OCI-LY1 (cell line): Measurements from ENCODE around the gene CELF3.
A peak's percentile ranks its signal among the peaks of the same experiment; 100 is the strongest.

Experiments used
- H2AFZ ChIP-seq: fragments of 200-600 bp; sonication (generic), shearing (Covaris generic); 2 replicates; pipeline ENCODE4 v1.6.0; 2014; ENCODE audit warnings: antibody characterized with exemption, mild to moderate bottlenecking, low read length
- H3F3A ChIP-seq: fragments of 200-600 bp; sonication (generic), shearing (Covaris generic); 2 replicates; pipeline ENCODE4 v1.6.0; 2014; ENCODE audit warnings: mild to moderate bottlenecking, antibody characterized with exemption, low read length, moderate library complexity; ENCODE audit not compliant: insufficient read depth
- H3K27ac ChIP-seq: fragments of 200-600 bp; sonication (generic); 2 replicates; pipeline ENCODE4 v1.5.1; 2014; ENCODE audit warnings: low read length, mixed run types, mild to moderate bottlenecking, low read depth; ENCODE audit not compliant: poor library complexity, severe bottlenecking
- H3K27me3 ChIP-seq: fragments of 200-600 bp; sonication (generic); 2 replicates; pipeline ENCODE4 v1.6.0; 2014; ENCODE audit warnings: antibody characterized with exemption, mild to moderate bottlenecking, low read length, moderate library complexity; ENCODE audit not compliant: insufficient read depth
- H3K36me3 ChIP-seq: fragments of 200-600 bp; sonication (generic); 2 replicates; pipeline ENCODE4 v1.6.1; 2014; ENCODE audit warnings: mild to moderate bottlenecking, antibody characterized with exemption, low read length, moderate library complexity, mixed read lengths; ENCODE audit not compliant: insufficient read depth
- H3K4me1 ChIP-seq: fragments of 200-600 bp; sonication (generic); 2 replicates; pipeline ENCODE4 v1.5.1; 2014; ENCODE audit warnings: mild to moderate bottlenecking, low read length, moderate library complexity; ENCODE audit not compliant: insufficient read depth, severe bottlenecking
- H3K4me2 ChIP-seq: fragments of 200-600 bp; sonication (generic), shearing (Covaris generic); 2 replicates; pipeline ENCODE4 v1.6.1; 2014; ENCODE audit warnings: low read length
- H3K4me3 ChIP-seq: fragments of 200-600 bp; sonication (generic); 2 replicates; pipeline ENCODE4 v1.5.1; 2014; ENCODE audit warnings: low read length, low read depth, mild to moderate bottlenecking, mixed read lengths; ENCODE audit not compliant: poor library complexity, severe bottlenecking
- H3K79me2 ChIP-seq: fragments of 200-600 bp; shearing (Covaris generic); 2 replicates; pipeline ENCODE4 v1.6.1; 2016; ENCODE audit warnings: mixed run types, low read length, mixed read lengths; ENCODE audit not compliant: insufficient read depth
- H3K9ac ChIP-seq: fragments of 200-600 bp; sonication (generic), shearing (Covaris generic); 2 replicates; pipeline ENCODE4 v1.6.1; 2014; ENCODE audit warnings: mild to moderate bottlenecking, low read length, mixed read lengths
- H3K9me2 ChIP-seq: fragments of 200-600 bp; sonication (generic), shearing (Covaris generic); 2 replicates; pipeline ENCODE4 v1.6.1; 2014; ENCODE audit warnings: low read depth, mild to moderate bottlenecking, low read length, mixed read lengths
- H3K9me3 ChIP-seq: fragments of 200-600 bp; shearing (Covaris generic); 2 replicates; pipeline ENCODE4 v1.6.1; 2014; ENCODE audit warnings: low read length, mixed read lengths
- H4K20me1 ChIP-seq: fragments of 200-600 bp; sonication (generic), shearing (Covaris generic); 2 replicates; pipeline ENCODE4 v1.6.0; 2016; ENCODE audit warnings: mild to moderate bottlenecking, low read length; ENCODE audit not compliant: insufficient read depth
- EZH2 ChIP-seq: fragments of 200-600 bp; sonication (generic), shearing (Covaris generic); IDR thresholded peaks from 2 replicates; pipeline ENCODE4 v1.8.0; 2017; ENCODE audit warnings: borderline replicate concordance, mixed run types, mild to moderate bottlenecking, antibody characterized with exemption, low read length, moderate library complexity, mixed read lengths
- TF ChIP-seq, protein P1 (sequence below): fragments of 200-600 bp; sonication (generic), shearing (Covaris generic); IDR thresholded peaks from 2 replicates; pipeline ENCODE4 v1.5.1; 2017; ENCODE audit warnings: mild to moderate bottlenecking, antibody characterized with exemption, low read length, moderate library complexity, mixed read lengths

CELF3 gene

DNA sequence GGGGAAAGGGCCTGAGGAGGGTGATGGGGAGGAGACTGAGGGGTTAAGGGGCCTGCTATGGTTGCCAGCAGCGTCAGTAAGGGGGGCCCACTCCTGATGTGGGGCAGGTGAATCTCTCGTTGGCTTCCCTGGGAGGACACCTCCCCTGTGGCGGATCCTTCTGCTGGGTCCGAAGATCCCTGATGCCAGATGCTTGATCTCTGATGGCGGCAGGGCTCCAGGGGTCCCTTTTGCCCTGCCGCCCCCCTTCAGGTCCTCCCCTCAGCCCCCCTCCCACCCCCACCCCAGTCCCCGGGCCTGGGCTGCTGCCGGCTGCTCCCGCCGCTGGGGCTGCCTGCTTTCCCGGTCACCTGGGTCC, 219 bp downstream of the CELF3 start:
- no peak overlapping the region for H3K27ac ChIP-seq
- TF ChIP-seq, protein P1, sequence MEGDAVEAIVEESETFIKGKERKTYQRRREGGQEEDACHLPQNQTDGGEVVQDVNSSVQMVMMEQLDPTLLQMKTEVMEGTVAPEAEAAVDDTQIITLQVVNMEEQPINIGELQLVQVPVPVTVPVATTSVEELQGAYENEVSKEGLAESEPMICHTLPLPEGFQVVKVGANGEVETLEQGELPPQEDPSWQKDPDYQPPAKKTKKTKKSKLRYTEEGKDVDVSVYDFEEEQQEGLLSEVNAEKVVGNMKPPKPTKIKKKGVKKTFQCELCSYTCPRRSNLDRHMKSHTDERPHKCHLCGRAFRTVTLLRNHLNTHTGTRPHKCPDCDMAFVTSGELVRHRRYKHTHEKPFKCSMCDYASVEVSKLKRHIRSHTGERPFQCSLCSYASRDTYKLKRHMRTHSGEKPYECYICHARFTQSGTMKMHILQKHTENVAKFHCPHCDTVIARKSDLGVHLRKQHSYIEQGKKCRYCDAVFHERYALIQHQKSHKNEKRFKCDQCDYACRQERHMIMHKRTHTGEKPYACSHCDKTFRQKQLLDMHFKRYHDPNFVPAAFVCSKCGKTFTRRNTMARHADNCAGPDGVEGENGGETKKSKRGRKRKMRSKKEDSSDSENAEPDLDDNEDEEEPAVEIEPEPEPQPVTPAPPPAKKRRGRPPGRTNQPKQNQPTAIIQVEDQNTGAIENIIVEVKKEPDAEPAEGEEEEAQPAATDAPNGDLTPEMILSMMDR: no peak
- no peaks in the 10 kb centered on the region for H3K27me3 ChIP-seq
- H3K79me2 ChIP-seq: no peaks in the 10 kb centered on the region
- H3K9me3 ChIP-seq: no peaks in the 10 kb centered on the region
- no peak overlapping the region for H3K9ac ChIP-seq
- no peaks in the 10 kb centered on the region for H4K20me1 ChIP-seq
- H2AFZ ChIP-seq: no peak overlapping the region
- H3F3A ChIP-seq: no peaks in the 10 kb centered on the region
- no peak overlapping the region for H3K4me2 ChIP-seq
- no peaks in the 10 kb centered on the region for H3K36me3 ChIP-seq
- no peak overlapping the region for H3K4me3 ChIP-seq
- H3K4me1 ChIP-seq: peaks cover under 1% of the 10 kb centered on the region
- H3K9me2 ChIP-seq: no peaks in the 10 kb centered on the region

DNA sequence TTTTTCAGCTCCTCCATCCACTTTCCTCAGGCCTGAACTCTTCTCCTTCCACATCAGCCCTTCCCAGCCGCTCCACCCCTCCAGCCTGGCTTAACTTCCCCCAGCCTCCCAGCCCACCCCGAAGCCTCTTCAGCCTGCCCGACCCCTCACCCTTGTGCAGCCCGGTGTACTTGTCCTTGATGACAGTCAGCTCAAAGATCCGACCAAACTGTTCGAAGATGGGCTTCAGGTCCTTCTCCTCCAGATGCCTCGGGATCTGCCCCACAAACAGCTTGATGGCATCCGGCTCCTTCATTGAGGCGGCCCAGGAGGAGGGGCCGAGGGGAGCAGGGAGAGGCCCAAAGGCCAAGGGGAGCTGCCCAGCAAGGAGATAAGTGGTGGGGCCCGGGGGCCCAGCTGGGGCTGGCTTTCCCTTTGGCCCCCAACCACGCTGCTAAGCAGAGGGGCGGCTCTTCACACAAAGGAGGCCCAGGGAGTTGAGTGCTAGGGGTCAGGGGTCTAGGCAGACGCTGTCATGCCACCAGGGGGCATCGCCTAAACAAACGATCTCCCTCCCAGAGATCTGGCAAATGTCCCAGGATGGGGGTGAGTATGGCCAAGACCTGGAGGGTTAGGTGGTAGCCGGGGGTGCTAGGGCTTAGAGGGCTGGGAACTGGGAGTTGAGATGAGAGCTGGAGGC, 738 bp downstream of the CELF3 start:
- Histone ChIP-seq H3K27ac (no peak overlapping the region), H3K79me2 (no peaks in the 10 kb centered on the region), H3K36me3 (no peaks in the 10 kb centered on the region), H4K20me1 (no peaks in the 10 kb centered on the region), H2AFZ (no peak overlapping the region), H3K4me3 (no peak overlapping the region), H3K9ac (no peak overlapping the region), H3K9me2 (no peaks in the 10 kb centered on the region), H3F3A (no peaks in the 10 kb centered on the region), H3K27me3 (no peaks in the 10 kb centered on the region), H3K9me3 (no peaks in the 10 kb centered on the region), H3K4me2 (no peak overlapping the region), H3K4me1 (no peaks in the 10 kb centered on the region)
- TF ChIP-seq, protein P1: peak; percentile 42; the same call in 1 of the 2 replicates
- no peak for TF ChIP-seq EZH2

DNA sequence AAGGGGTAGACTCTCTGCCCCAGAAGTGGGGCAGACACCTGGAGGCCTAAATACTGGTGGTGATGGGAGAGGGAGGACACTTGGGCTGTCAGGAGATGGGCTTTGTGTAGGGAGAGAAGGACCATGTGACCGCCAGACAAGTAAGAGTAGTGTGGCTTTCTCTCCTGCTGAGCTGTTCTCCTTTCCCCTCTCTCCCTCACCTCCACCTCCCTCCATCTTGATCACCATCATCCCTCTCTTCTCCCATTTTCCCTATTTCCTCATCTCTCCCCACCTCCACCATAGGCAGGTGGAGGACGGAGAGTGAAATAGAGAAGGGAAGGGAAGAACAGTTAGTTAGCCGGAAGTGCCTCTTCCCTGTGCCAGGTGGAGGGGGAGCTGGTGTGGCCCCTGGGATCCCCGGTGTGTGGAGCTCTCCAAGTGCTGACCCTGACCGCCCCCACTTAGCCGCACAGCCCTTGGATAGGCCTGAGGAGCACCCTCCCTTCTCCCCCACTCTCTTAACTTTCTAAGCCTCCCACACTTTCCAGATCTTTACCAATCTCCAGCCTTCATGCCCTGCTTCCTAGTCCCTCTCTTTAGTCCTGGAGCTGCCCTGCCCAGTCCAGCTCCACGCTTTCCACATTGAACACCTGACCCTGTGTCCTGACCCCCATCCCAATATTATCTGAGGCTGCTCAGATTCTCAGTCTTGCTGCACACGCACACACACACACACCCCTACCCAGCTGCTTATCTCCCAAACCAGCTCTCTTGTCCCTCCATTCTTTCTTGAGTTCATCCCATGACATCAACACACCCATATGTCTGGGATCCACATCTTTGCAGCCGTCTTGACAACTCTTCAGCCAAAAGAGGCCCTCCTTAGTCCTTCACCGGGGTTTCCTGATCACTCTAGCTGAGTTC, 1.5 kb downstream of the CELF3 start:
- no peak overlapping the region for H3K4me2 ChIP-seq
- H3K4me1 ChIP-seq: no peaks in the 10 kb centered on the region
- no peaks in the 10 kb centered on the region for H3K79me2 ChIP-seq
- no peaks in the 10 kb centered on the region for H3K9me2 ChIP-seq
- no peaks in the 10 kb centered on the region for H3F3A ChIP-seq
- no peaks in the 10 kb centered on the region for H3K27me3 ChIP-seq
- no peak overlapping the region for H2AFZ ChIP-seq
- no peak for TF ChIP-seq EZH2
- TF ChIP-seq, protein P1: no peak
- no peak overlapping the region for H3K4me3 ChIP-seq
- H3K9me3 ChIP-seq: no peaks in the 10 kb centered on the region
- H3K9ac ChIP-seq: no peak overlapping the region
- no peak overlapping the region for H3K27ac ChIP-seq
- H3K36me3 ChIP-seq: no peaks in the 10 kb centered on the region
- H4K20me1 ChIP-seq: no peaks in the 10 kb centered on the region
